Loucy (cell line): ENCODE measurements around the gene TXNDC16.

Source experiments
- H2AFZ ChIP-seq: fragments of 200-600 bp; sonication (generic); 2 replicates; pipeline ENCODE4 v1.6.0; 2016; ENCODE audit warnings: antibody characterized with exemption, mild to moderate bottlenecking, low read length, moderate library complexity
- H3F3A ChIP-seq: fragments of 200-600 bp; 2 replicates; pipeline ENCODE4 v1.6.0; 2016; ENCODE audit warnings: antibody characterized with exemption, low read depth, mild to moderate bottlenecking
- H3K27me3 ChIP-seq: fragments of 200-600 bp; sonication (generic); 2 replicates; pipeline ENCODE4 v1.6.1; 2014; ENCODE audit warnings: low read length, mild to moderate bottlenecking; ENCODE audit not compliant: insufficient read depth, poor library complexity, severe bottlenecking
- H3K36me3 ChIP-seq: fragments of 200-600 bp; sonication (generic); 2 replicates; pipeline ENCODE4 v1.6.1; 2016; ENCODE audit warnings: low read length; ENCODE audit not compliant: insufficient read depth
- H3K4me1 ChIP-seq: fragments of 200-600 bp; sonication (generic); 2 replicates; pipeline ENCODE4 v1.5.1; 2014; ENCODE audit warnings: low read length, mild to moderate bottlenecking; ENCODE audit not compliant: insufficient read depth, poor library complexity, severe bottlenecking
- H3K4me2 ChIP-seq: fragments of 200-600 bp; sonication (generic); 2 replicates; pipeline ENCODE4 v1.6.0; 2014; ENCODE audit warnings: antibody characterized with exemption, low read length, low read depth, mild to moderate bottlenecking; ENCODE audit not compliant: poor library complexity, severe bottlenecking
- H3K4me3 ChIP-seq: fragments of 200-600 bp; sonication (generic); 2 replicates; pipeline ENCODE4 v1.5.1; 2014; ENCODE audit warnings: low read length, mild to moderate bottlenecking, mixed read lengths; ENCODE audit not compliant: poor library complexity, severe bottlenecking
- H3K79me2 ChIP-seq: fragments of 200-600 bp; sonication (generic); 2 replicates; pipeline ENCODE4 v1.6.1; 2014; ENCODE audit warnings: low read length; ENCODE audit not compliant: insufficient read depth
- H3K9ac ChIP-seq: fragments of 200-600 bp; sonication (generic); 2 replicates; pipeline ENCODE4 v1.6.0; 2014; ENCODE audit warnings: mild to moderate bottlenecking, low read depth, low read length, moderate library complexity; ENCODE audit not compliant: poor library complexity, severe bottlenecking
- H3K9me2 ChIP-seq: fragments of 200-600 bp; sonication (generic); replicated peaks from 2 replicates; pipeline ENCODE4 v1.6.1; 2016; ENCODE audit warnings: low read depth, low read length, mixed read lengths
- H3K9me3 ChIP-seq: fragments of 200-600 bp; sonication (generic); 2 replicates; pipeline ENCODE4 v1.6.1; 2014; ENCODE audit warnings: mild to moderate bottlenecking, antibody characterized with exemption, low read length, low read depth; ENCODE audit not compliant: insufficient read depth
- H4K20me1 ChIP-seq: fragments of 200-600 bp; sonication (generic); 2 replicates; pipeline ENCODE4 v1.6.0; 2014; ENCODE audit warnings: antibody characterized with exemption, low read length, mild to moderate bottlenecking; ENCODE audit not compliant: insufficient read depth, poor library complexity, severe bottlenecking
- CTCF ChIP-seq: fragments of 200-600 bp; sonication (generic); conservative IDR thresholded peaks from 2 replicates; pipeline ENCODE4 v1.5.1; 2014; ENCODE audit warnings: mild to moderate bottlenecking, antibody characterized with exemption, low read length
- EZH2phosphoT487 ChIP-seq: fragments of 200-600 bp; IDR thresholded peaks from 2 replicates; pipeline ENCODE4 v1.6.1; 2018; ENCODE audit warnings: antibody characterized with exemption, mild to moderate bottlenecking, moderate library complexity, borderline replicate concordance

Gene TXNDC16

DNA sequence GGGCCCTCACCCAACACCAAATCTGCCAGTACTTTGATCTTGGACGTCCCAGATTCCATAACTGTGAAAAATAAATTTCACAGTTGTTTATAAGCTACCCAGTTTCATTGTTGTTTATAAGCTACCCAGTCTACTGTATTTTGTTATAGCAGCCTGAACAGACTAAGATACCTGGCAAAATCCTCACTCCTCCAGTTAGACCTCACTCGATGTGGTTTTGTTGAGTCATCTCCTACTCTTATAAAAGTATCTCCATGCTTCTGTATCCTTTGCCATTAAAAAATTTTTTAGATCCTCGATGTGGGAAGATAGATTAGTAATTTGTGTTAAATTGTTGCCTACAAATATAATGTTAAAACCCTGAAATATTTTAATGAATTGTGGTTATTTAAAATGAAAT lies 16.0 kb downstream of the TXNDC16 start:
- no peaks in the 10 kb centered on the region for H3K9me2 ChIP-seq
- no peak for TF ChIP-seq EZH2phosphoT487
- TF ChIP-seq CTCF = no peak
- H2AFZ ChIP-seq = no peak overlapping the region
- H3K79me2 ChIP-seq = no peaks in the 10 kb centered on the region
- H3K36me3 ChIP-seq = peaks cover 31% of the 10 kb centered on the region; the same call in 1 of the 2 replicates
- no peaks in the 10 kb centered on the region for H3K9me3 ChIP-seq
- no peaks in the 10 kb centered on the region for H3K27me3 ChIP-seq
- H3K9ac ChIP-seq = no peak overlapping the region
- no peaks in the 10 kb centered on the region for H3F3A ChIP-seq
- no peak overlapping the region for H3K4me2 ChIP-seq
- peaks cover 10% of the 10 kb centered on the region for H3K4me1 ChIP-seq
- H3K4me3 ChIP-seq = no peak overlapping the region
- H4K20me1 ChIP-seq = no peaks in the 10 kb centered on the region

DNA sequence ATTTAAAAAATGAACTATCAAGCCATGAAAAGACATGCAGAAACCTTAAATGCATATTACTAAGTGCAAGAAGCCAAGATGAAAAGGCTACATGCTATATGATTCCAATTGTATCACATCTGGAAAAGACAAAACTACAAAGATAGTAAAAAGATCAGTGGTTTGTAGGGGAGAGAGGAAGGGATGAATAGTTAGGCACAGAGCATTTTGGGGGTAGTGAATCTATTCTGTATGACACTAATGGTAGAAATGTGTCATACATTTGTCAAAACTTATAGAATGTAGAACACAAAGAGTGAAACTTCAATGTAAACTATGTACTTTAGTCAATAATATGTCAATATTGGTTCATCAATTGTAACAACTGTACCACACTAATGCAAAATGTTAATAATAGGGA lies 20.8 kb downstream of the TXNDC16 start:
- H3K4me1 ChIP-seq = no peaks in the 10 kb centered on the region
- TF ChIP-seq EZH2phosphoT487 = no peak
- no peak for TF ChIP-seq CTCF
- no peak overlapping the region for H2AFZ ChIP-seq
- H3K4me2 ChIP-seq = no peak overlapping the region
- H3K36me3 ChIP-seq = peaks cover 31% of the 10 kb centered on the region; the same call in 1 of the 2 replicates
- H3K4me3 ChIP-seq = no peak overlapping the region
- H3K9me3 ChIP-seq = no peaks in the 10 kb centered on the region
- H3F3A ChIP-seq = no peaks in the 10 kb centered on the region; the same call in 1 of the 2 replicates
- no peaks in the 10 kb centered on the region for H3K79me2 ChIP-seq
- no peaks in the 10 kb centered on the region for H3K9me2 ChIP-seq
- no peaks in the 10 kb centered on the region for H4K20me1 ChIP-seq
- H3K9ac ChIP-seq = no peak overlapping the region
- H3K27me3 ChIP-seq = no peaks in the 10 kb centered on the region

GRCh38 chr14:52527052-52527451 lies 25.3 kb downstream of the TXNDC16 start:
- Histone ChIP-seq H3K79me2 (no peaks in the 10 kb centered on the region), H3K4me2 (no peak overlapping the region), H3K27me3 (no peaks in the 10 kb centered on the region), H2AFZ (no peak overlapping the region), H3K9me2 (no peaks in the 10 kb centered on the region), H4K20me1 (no peaks in the 10 kb centered on the region), H3K36me3 (no peaks in the 10 kb centered on the region), H3K4me1 (no peaks in the 10 kb centered on the region), H3K4me3 (no peak overlapping the region), H3F3A (no peaks in the 10 kb centered on the region; the same call in 1 of the 2 replicates), H3K9me3 (no peaks in the 10 kb centered on the region), H3K9ac (no peak overlapping the region)
- TF ChIP-seq EZH2phosphoT487 = no peak
- TF ChIP-seq CTCF = peak; percentile 33
